Measurements from ENCODE around the gene HS6ST1.

- TF ChIP-seq CTCF (IDR thresholded peaks at IDR 0.05) (no peak), POLR2AphosphoS5 (IDR thresholded peaks at IDR 0.05) (no peak), POLR2A (IDR thresholded peaks at IDR 0.05) (no peak)
Measured at GRCh38 chr2:128363934-128364361, 45.3 kb upstream of the HS6ST1 start.

All from prostate gland (tissue), 2 donors.